ENCODE measurements around the gene RBM33.
"Not testable (repeated sequence)": the region's sequence is repeated elsewhere in the genome, so short reads cannot be mapped to it uniquely, and the experiment has no call there.

Gene RBM33

GRCh38 chr7:155665079-155665956, 20.9 kb downstream of the RBM33 start:
- no peak for DNase-seq

- DNase-seq: no peak
Measured at GRCh38 chr7:155665957-155666287, 21.5 kb downstream of the RBM33 start.

GRCh38 chr7:155667241-155667829, 22.9 kb downstream of the RBM33 start:
- DNase-seq: no peak

- DNase-seq: no peak
Measured at GRCh38 chr7:155669717-155670505, 25.4 kb downstream of the RBM33 start.

GRCh38 chr7:155670521-155670920, 26.1 kb downstream of the RBM33 start:
- DNase-seq: no peak

- no peak for DNase-seq
Measured at GRCh38 chr7:155674556-155674955, 30.1 kb downstream of the RBM33 start.

GRCh38 chr7:155676052-155676451, 31.6 kb downstream of the RBM33 start:
- no peak for DNase-seq

- DNase-seq: no peak
Measured at GRCh38 chr7:155677688-155678087, 33.2 kb downstream of the RBM33 start.

GRCh38 chr7:155680124-155680523, 35.7 kb downstream of the RBM33 start:
- no peak for DNase-seq

GRCh38 chr7:155680864-155681263, 36.4 kb downstream of the RBM33 start:
- no peak for DNase-seq

GRCh38 chr7:155681663-155682062, 37.2 kb downstream of the RBM33 start:
- no peak for DNase-seq

- no peak for DNase-seq
Measured at GRCh38 chr7:155682484-155682883, 38.0 kb downstream of the RBM33 start.

GRCh38 chr7:155683098-155683497, 38.6 kb downstream of the RBM33 start:
- DNase-seq: no peak

- DNase-seq: no peak
Measured at GRCh38 chr7:155683714-155684113, 39.3 kb downstream of the RBM33 start.

- DNase-seq: no peak
Measured at GRCh38 chr7:155684543-155684942, 40.1 kb downstream of the RBM33 start.

- DNase-seq: no peak
Measured at GRCh38 chr7:155685070-155685790, 40.8 kb downstream of the RBM33 start.

- DNase-seq: no peak
Measured at GRCh38 chr7:155685791-155686160, 41.3 kb downstream of the RBM33 start.

- DNase-seq: not testable (repeated sequence)
Measured at GRCh38 chr7:155686620-155687324, 42.3 kb downstream of the RBM33 start.

- not testable (repeated sequence) for DNase-seq
Measured at GRCh38 chr7:155688237-155688636, 43.8 kb downstream of the RBM33 start.

GRCh38 chr7:155690655-155691054, 46.2 kb downstream of the RBM33 start:
- DNase-seq: not testable (repeated sequence)

GRCh38 chr7:155692317-155692716, 47.9 kb downstream of the RBM33 start:
- no peak for DNase-seq

GRCh38 chr7:155693826-155694225, 49.4 kb downstream of the RBM33 start:
- DNase-seq: no peak
